GM19025 (cell line): ENCODE results near the gene ZNF407.
A peak's percentile ranks its signal among the peaks of the same experiment; 100 is the strongest.

Experiments used
- ATAC-seq: cut with Tn5 transposase; IDR thresholded peaks from one replicate; pipeline ENCODE4 v1.9.1; 2021; ENCODE audit warnings: mild to moderate bottlenecking, low read depth, moderate library complexity; ENCODE audit not compliant: unreplicated experiment

Gene ZNF407

DNA sequence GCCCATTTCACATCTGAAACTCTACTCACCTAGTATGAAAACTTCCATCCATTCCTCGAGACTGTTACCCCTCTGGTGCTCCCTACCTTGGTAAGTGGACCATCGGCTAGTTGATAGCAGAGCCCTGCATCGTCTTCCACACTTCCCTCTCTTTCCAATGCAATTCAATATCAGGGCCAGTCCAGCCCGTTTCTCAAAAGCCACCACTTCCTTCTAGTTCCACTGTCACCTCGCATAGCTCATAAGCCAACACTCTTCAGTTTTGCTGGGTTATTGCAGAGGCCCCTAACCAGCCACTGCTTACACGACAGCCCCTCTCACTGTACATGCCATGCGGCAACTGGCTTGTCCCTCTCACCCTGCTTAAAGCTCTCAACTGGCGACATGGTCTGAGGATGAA is 10.2 kb upstream of the ZNF407 start:
- no peak for ATAC-seq

DNA sequence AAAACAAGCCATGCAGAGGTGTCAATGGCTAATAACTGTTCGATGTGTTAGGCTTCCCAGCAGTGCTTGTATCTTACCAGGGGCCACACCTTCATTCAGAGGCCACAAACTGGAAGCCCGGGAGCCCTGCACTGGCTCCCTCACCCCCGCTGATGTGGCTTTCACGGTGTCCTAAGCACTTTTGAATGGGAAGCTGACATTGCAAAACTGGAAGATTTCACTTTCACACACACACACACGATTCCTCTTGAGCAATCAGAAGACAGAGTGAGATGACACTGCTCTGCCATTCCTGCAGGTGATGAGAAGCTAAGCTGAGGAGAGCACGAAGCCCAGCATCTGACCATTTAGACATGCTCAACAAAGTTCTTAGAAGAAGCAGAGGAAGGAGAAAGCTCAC is 8.6 kb upstream of the ZNF407 start:
- ATAC-seq = no peak

DNA sequence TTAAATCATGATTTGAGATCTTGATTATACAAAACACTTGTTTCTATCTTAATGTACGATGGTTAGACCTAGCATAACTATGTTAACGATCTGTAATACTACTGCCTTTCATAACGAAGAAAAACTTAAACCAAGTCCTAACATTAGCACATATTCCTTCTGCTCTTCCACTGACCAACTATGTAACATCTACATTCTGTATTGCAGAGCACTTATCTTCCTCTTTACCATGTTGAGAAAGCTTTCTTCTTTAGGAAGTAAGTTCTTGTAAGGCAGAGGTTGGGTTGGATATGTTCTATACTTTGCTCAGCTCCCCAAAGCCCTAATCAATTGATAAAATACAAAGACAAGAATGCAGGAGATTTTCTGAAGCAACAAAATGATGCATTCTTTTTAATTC is 7.9 kb upstream of the ZNF407 start:
- no peak for ATAC-seq

DNA sequence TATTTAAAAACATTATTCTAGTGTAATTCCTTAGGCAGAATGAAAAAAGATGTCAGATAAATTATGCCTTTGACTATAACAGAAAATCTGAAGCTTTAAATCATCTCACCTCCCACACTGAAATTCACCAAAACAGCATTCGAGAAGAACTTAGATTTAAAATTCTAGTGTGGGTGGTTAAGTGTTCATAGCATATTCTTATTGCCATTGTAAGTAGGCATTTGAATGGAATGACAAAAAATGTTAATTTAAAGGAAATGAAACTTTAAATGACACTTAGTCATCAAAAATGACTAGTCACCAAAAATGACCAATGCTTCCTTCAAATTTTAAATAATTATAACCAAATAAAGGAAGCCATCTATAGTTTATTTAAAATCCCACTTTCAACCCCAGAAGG is 7.0 kb upstream of the ZNF407 start:
- ATAC-seq = no peak

DNA sequence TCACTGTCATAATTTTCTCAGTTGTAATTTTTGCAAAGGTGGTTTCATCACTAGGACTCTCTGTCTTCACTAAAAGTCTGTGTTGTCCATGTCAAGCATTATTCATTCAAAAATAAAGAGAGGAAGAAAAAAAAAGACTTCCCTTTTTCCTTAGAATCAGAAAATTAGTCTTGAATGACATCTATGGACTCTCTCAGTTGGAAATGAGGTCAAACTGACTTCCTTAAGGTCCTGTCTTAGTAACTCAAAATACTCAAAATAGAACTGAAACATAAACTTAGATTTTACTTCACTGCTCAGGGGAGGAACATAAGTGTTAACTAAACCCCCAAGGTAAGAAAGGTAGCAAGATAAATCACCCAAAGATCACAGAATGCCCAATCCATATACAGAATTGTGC is 2.2 kb upstream of the ZNF407 start:
- ATAC-seq = no peak

DNA sequence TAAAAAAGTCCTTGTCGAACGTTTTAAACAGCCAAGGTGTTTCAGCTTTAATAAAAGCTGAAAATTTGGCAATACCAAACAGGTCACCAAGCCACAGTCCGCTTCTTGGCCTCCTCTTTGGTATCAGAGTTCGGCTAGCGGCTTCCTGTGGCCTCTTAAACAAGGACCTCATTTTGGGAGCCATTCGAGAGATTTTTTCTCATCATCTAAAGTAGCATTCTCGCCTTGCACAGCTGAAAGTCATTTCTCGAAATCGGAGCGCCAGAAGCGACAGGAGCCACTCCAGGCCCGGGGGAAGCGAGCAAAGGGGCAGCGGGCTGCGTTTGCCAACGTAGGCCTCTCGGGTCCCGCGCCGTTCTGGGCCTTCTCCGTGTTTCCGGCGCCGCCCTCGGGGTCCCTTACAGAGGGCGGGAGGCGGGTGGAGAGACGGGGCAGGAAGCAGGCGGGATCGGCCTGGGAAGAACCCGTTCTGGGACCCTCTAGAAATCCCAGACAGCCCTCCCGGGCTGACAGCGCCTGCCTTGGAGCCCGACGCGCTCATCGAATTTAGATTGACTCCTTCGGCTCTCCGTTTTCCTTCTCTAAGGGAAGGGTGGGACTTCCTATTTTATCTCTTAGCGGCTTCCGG is 522 bp upstream of the ZNF407 start:
- ATAC-seq = peak; percentile 34

DNA sequence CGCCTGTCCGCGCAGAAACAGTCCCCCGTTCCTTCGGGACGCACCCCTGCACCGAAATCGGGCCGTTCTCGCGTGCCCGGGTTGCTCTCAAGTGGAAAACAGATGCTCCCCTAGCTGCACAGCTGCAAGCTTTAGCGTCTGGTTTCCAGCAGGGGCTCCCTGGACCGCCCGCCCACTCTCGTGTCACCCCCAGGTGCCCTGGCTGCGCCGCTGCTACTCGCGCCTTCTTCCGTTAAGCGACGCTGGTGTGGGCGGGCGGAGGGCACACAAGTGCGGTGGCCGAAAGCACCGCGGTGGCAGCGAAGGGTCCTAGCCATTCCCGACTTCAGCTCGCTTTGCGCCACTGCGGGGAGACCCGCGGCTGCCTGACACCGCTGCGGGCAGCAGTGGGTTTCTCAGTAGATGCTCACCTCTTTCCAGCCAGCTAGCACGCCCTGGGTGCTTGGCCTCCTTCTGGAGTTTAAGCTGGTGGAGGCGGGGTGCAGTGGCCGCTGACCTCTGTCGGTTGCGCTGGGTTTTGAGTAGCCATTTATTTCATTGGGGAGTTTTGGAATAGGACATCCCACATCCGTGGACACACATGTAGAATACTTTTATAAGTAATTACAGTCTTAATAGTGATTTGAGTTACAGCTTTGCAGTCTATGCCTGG is 806 bp downstream of the ZNF407 start:
- ATAC-seq = peak; percentile 51

DNA sequence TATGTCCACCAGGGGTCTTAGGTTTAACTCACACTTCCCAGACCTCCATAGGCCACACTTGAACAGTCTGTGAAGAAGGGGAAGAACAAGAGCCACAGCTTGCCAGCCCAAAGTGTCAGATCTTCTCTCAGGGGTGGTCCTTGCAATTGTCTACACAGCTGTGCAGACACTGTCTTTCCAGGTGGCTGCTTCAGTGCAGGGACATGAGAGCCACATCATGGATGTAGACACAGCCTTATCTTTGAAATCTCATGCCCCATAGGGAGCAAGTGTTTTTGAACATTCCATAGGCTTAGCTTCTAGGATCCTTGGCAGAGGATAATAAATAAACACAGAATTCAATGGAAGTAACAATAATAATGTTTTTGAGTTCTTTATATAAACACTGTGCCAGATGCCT is 6.7 kb downstream of the ZNF407 start:
- no peak for ATAC-seq

DNA sequence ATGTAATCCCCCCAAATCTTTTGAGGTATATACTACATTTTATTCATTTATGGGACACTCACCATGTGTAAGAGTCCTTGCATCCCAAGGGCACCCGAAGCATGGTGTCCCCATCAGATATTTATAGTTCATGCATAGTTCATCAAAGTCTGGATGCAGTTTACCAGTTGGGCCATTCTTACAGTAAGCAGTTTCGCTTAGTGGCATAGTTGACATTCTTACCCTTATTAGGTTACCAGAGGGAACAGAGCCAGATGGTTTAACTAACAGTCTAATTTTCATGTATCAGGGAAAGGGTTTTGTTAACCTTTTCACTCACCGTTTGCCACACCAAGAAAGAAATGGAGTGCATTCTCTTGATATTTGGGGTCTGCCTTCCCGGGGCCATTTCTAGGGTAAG is 7.1 kb downstream of the ZNF407 start:
- ATAC-seq = no peak

DNA sequence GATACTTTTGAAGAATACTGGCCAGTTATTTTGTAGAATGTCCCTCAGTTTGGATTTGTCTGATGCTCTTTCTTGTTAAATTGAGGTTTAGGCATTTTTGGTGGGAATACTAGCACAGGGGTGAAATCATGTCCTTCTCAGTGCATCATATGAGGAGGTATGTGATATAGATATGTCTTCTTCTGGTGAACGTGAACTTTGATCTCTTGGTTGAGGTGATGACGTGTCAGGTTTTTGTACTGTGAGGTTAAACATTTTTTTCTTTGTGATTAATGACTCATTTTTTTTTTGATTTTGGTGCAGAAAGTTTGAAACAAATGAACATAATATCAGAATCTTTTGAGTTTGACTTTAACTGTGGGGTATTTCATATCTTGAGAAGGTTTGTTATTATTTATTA is 11.0 kb downstream of the ZNF407 start:
- no peak for ATAC-seq

DNA sequence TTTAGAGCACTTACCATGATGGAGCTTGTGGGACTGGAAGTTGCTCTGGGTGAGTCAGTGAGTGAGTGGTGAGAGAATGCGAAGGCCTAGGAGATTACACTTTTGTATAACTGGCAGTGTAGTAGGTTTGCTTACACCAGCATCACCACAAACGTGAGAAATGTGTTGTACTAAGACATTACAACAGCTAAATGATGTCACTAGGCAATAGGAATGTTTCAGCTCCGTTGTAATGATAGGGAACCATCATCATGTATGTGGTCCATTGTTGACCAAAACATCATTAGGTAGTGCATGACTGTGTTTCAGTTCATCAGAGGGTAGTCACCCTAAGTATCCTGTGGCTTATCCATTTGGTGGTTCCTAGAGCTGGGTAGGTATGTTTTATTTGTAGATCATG is 11.9 kb downstream of the ZNF407 start:
- no peak for ATAC-seq

DNA sequence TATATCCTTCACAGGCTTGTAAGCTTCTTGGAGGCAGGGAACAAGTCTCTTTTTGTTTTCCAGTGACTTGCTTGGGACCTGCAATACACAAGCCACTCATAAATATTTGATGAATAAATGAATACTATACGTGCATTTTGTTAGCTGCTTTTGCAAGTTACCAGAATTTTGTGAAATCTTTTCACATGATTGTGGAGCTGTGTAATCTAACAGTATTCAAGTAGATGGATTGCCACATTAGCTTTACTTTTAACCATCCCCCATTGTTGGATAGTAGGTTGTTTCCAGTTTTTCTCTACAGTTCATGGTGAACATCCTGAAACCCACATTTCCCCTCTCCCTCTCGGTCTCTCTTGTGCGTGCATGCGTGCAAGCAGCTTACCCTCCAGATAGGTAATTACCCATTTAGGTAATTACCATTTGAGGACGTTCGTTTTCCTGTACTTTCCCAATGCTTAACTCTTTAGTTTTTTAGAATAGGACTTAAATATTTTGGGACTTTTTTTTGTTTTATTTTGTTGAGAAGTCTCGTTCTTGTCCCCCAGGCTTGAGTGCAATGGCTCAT is 12.5 kb downstream of the ZNF407 start:
- no peak for ATAC-seq

DNA sequence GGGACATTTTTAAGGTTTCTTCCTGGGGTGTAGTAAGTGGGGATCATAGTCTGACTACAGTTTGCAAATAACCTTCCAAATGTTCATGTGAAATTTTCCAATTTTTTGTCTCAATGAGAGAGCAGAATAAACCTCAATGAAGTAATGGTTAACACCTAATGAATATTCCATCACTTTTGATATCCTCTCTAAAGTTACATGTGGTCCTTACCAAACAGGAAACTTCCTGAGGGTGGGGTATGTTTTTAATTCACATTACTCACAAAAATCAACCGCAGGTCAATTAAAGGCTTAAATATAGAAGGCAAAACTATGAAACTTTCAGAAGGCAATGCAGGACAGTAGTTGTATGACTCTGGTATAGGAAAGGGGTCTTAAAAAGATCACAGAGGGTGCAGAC is 13.2 kb downstream of the ZNF407 start:
- ATAC-seq = no peak

DNA sequence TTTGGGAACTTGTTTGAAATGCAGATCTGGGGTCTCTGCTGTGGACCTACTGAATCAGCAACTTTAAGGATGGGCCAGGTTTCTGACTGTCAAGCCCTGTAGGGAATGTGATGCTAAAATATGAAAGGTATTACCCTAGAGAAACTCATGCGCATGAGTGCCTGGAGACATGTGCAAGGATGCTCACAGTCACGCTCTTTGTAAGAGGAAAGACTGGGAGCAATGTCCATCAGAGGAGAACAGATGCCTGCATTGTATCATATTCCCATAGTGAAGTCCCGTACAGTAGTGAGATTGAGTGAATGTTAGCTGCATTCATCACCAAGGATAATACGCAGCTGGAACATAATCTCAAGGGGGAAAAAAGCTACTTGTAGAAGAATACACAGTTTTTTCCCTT is 14.1 kb downstream of the ZNF407 start:
- no peak for ATAC-seq

DNA sequence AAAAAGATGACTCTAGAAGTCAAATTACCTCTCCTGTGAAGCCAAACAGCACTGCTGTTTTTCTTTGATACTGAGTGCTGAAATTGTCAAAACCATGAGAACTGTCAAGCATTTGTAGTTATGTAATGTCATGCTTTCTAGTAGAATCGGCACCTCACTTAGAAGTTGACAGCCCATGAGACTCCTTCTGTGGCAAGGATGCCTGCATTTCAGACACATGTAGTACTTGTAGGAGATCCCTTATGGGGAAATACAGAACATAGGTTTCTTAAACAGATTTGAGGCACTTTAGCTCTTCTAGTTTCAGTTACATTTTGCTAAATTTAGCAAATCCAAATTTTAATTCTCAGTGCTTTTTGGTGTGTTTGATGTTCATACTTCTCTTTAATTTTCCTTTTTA is 15.7 kb downstream of the ZNF407 start:
- no peak for ATAC-seq

DNA sequence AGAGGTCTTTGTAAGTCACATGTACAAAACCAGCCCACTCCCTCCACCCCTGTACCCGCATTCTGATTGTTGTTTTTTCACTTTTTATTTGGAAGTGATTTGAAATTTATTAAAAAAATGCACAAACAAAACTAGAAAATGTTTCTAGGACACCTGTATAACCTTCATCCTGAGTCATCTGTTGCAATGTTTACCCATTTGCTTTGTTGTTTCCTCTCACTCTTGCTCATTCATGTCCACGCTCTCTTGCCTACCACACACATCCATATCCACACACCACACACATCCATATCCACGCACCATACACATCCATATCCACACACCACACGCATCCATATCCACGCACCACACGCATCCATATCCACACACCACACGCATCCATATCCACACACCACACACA is 18.8 kb downstream of the ZNF407 start:
- ATAC-seq = no peak

DNA sequence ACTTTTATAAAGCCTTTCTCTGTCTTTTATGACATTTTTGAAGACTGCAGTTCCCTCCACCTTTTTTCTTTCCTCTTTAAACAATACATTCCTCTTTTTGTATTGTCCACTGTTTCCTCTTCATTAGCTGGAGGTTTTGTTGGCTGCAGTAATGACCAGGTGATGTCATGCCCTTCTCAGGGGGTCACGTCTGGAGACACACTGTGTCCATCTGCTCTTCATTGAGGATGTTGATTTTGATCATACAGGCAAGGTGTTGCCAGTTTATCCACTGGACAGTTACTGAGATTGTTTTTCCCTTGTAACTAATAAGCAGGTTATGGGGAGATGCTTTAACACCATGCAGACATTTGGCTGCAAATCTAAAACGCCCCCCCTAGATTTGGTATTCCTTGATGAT is 19.8 kb downstream of the ZNF407 start:
- ATAC-seq = no peak

DNA sequence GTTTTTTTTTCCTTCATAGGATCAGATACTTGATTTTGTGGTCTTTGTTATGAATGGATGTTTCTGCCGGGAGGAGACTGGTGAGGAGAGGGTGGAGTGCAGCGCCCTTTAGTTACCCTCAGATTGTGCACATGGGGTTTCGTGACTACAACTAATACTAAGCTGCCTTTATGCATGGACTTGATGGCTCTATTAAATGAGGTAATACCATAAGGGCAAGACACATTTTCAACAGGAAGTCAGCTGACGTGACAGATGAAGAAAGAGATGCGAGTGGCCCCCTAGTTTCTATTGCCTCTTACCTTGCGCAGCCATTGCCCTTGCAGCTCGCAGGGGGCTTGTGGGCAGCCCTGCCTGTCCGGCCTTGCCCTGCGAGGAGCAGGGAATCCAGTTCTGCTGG is 24.4 kb downstream of the ZNF407 start:
- no peak for ATAC-seq

DNA sequence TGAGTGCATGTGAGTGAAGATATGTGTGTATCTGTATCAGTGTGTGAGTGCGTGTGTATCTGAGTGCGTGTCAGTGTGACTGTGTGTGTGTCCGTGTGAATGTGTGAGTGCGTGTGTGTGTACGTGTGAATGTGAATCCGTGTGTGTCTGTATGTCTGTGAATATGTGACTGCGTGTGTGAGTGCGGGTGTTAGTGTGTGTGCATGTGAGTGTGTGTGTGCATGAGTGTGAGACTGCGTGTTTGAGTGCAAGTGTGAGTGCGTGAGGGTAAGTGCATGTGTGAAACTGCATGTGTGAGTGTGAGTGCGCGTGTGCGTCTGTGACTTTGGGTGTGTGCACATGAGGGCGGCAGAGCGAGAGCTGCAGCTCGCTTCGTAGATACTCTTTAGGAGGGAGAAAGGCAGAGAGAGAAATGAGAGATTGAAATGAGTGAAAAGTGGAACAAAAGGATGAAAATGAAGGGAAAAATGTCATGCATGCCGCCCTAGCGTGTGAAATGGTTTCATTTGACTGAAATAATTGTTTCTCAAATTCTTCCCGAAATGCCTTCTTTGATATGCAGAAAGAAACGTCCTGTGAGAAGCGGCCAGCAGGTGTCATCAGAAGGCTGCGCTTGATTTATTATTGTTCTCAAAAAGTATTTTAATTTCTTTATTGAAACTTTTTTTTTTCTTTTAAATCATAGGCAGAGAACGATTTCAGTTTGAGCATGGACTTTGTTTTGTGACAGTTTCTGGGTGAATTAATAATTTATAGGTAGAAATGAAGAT is 25.6 kb downstream of the ZNF407 start:
- no peak for ATAC-seq

DNA sequence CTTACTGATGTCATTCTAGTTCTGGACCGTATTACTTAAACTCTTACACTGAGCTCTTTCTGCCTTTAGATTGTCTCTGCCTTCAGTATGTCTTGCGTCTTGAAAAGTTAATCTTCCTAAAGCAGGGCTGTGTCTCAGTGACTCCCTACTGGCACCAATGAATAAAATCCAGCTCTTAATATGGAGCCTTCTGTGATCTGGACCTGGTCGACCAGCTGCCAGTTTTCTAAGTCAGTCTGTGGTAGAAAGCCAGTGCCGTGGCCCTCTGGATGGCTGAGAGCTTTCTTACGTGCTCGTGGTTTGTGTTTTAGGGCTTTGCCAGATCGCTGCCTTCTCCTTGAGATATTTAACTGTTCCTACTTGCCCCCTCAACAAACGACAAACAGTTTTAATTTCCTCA is 26.8 kb downstream of the ZNF407 start:
- ATAC-seq = no peak

DNA sequence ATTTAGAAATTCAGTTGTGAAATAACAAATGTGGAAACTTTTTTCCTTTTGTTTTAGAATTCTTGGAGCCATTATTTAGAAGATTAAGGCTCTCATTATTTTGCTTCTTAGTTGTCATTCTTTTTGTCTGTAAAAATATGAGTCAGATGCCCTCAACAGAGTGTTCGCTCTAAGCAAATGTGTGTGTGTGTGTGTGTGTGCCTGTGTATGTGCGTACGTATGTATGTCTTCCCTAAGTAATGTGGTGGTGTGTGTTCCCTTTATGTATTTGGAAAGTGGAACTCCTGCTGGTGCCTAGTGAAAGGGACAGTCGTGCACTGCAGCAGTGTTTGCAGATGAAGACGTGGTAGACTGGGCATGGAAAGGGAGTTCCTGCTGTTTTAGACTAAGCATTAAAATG is 27.5 kb downstream of the ZNF407 start:
- no peak for ATAC-seq
